ENCODE results near the gene WDR90.

WDR90 gene

DNA sequence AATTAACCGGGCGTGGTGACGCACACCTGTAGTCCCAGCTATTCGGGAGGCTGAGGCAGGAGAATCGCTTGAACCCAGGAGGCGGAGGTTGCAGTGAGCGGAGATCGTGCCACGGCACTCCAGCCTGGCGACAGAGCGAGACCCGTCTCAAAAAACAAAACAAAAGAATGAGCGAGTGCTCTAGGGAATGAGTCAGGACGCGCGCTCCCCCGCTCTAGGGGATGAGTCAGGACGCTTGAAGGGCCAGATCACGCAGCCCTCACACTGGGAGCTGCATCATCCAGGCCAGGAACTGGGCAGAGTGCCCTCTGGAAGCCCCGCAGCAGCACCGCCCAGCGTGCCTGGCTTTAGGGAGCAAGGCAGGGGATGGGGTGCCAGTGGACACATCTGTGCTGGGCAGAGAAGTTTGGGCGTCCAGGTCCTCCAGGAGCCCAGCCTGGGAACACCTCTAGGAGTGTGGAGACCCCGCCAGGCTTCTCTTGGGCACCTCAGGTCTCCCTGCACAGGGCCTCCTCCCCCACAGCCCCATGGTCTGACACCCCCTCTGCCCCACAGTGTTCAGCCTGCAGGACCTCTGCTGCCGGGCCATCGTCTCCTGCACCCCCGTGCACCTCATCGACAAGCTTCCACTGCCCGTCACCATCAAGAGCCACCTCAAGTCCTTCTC is 22.2 kb upstream of the WDR90 start:
- FAIRE-seq: no peak

- FAIRE-seq: no peak
These were observed 21.5 kb upstream of the WDR90 start for GRCh38 chr16:627454-628239.

GRCh38 chr16:628321-629061 is 20.7 kb upstream of the WDR90 start:
- no peak for FAIRE-seq

DNA sequence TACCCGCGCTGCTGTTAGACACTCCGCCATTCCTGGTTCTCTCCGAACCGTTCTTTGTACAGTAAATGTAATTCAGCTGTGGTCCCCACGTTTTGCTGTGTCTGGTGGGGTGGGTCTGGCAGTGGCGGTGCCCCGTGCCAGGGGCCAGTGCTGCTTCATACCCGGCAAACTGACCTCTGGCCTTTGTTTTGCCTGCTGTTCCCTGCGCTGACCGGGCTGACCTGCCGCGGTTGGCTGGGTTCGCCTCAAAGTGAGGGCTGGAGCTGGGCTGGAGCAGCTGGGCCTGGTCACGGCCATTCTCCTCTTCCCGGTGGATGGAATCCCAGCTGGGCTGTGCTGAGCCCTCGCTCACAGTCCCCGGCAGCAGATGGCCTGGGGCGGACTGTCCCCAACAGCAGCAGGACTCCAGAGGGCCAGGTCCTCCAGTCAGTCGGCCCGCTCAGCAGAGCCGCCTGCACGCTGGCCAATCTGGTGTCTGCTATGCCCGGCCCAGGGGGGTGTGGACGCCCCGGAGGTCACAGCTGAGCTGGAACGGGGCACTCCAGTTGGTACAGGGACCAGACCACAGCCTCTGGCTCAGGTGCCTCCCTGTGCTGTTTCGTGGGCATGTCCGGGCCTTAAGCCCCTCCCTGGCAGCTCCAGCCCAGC is 19.9 kb upstream of the WDR90 start:
- FAIRE-seq: no peak

- no peak for FAIRE-seq
These were observed 19.3 kb upstream of the WDR90 start for GRCh38 chr16:629833-630248.

- FAIRE-seq: no peak
These were observed 18.8 kb upstream of the WDR90 start for GRCh38 chr16:630249-630814.

DNA sequence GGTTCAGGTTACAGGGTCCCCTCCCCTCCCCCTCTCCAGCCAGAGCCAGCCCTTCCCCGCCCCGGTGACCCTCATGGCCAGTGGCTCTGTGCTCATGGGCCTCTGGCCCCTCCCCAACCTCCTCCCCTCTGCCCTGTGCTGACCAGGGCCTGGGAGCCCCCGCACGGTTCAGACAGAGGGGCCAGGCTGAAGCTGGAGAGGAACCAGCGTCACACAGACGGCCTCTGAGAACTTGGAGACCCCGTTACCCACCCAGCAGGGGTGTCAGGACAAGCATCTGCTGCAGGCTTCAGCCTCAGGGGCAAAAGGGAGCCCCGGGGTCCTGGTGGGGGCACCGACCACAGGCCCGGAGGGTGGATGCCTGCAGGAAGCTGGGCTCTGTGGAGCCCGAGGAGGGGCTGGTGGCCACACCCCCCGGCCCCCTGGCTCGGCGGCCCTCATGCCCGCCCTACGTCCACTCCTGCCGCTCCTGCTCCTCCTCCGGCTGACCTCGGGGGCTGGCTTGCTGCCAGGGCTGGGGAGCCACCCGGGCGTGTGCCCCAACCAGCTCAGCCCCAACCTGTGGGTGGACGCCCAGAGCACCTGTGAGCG is 18.3 kb upstream of the WDR90 start, which contains the start of gene WFIKKN1:
WFIKKN1 (plus strand) TSS at position 171 of the 591 bp plus-strand sequence; CDS start at position 440, 269 bp downstream.
- FAIRE-seq: no peak

- FAIRE-seq: no peak
These were observed 17.3 kb upstream of the WDR90 start for GRCh38 chr16:631808-632358.

DNA sequence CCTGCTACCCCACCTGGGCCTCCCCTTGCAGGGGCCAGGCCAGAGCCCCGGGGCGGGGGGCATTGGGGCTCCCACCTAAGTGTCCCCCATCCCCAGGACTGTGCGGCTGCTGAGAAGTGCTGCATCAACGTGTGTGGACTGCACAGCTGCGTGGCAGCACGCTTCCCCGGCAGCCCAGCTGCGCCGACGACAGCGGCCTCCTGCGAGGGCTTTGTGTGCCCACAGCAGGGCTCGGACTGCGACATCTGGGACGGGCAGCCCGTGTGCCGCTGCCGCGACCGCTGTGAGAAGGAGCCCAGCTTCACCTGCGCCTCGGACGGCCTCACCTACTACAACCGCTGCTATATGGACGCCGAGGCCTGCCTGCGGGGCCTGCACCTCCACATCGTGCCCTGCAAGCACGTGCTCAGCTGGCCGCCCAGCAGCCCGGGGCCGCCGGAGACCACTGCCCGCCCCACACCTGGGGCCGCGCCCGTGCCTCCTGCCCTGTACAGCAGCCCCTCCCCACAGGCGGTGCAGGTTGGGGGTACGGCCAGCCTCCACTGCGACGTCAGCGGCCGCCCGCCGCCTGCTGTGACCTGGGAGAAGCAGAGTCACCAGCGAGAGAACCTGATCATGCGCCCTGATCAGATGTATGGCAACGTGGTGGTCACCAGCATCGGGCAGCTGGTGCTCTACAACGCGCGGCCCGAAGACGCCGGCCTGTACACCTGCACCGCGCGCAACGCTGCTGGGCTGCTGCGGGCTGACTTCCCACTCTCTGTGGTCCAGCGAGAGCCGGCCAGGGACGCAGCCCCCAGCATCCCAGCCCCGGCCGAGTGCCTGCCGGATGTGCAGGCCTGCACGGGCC is 16.5 kb upstream of the WDR90 start:
- FAIRE-seq: no peak

DNA sequence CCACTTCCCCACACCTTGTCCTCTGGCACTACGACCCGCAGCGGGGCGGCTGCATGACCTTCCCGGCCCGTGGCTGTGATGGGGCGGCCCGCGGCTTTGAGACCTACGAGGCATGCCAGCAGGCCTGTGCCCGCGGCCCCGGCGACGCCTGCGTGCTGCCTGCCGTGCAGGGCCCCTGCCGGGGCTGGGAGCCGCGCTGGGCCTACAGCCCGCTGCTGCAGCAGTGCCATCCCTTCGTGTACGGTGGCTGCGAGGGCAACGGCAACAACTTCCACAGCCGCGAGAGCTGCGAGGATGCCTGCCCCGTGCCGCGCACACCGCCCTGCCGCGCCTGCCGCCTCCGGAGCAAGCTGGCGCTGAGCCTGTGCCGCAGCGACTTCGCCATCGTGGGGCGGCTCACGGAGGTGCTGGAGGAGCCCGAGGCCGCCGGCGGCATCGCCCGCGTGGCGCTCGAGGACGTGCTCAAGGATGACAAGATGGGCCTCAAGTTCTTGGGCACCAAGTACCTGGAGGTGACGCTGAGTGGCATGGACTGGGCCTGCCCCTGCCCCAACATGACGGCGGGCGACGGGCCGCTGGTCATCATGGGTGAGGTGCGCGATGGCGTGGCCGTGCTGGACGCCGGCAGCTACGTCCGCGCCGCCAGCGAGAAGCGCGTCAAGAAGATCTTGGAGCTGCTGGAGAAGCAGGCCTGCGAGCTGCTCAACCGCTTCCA is 15.7 kb upstream of the WDR90 start:
- FAIRE-seq: no peak

GRCh38 chr16:634051-634670 is 15.0 kb upstream of the WDR90 start:
- no peak for FAIRE-seq

DNA sequence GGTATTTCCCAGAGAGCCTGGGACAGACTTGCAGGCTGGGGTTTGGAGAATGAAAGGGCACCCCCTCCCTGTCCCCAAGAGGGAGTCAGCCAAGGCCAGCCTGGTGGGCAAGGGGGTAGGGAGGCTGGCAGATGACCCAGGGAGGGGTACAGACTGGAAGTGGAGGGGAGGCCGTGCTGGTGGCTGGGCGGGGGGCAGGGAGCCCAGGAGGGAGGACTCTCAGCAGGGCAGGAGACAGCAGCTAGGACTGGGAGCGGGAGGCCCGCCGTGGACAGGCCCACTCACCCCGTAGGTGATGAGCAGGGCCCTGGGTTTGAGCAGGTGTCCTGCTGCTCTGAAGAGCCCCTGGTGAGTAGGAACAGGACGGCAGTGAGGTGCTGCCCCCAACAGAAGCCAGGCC is 14.2 kb upstream of the WDR90 start:
- FAIRE-seq: no peak

GRCh38 chr16:635573-636205 is 13.5 kb upstream of the WDR90 start:
- FAIRE-seq: no peak

- no peak for FAIRE-seq
These were observed 12.7 kb upstream of the WDR90 start, which contains the start of gene METTL26 for GRCh38 chr16:636206-637080. METTL26 (minus strand) TSS chr16:636305; CDS start chr16:636290, 15 bp downstream.

DNA sequence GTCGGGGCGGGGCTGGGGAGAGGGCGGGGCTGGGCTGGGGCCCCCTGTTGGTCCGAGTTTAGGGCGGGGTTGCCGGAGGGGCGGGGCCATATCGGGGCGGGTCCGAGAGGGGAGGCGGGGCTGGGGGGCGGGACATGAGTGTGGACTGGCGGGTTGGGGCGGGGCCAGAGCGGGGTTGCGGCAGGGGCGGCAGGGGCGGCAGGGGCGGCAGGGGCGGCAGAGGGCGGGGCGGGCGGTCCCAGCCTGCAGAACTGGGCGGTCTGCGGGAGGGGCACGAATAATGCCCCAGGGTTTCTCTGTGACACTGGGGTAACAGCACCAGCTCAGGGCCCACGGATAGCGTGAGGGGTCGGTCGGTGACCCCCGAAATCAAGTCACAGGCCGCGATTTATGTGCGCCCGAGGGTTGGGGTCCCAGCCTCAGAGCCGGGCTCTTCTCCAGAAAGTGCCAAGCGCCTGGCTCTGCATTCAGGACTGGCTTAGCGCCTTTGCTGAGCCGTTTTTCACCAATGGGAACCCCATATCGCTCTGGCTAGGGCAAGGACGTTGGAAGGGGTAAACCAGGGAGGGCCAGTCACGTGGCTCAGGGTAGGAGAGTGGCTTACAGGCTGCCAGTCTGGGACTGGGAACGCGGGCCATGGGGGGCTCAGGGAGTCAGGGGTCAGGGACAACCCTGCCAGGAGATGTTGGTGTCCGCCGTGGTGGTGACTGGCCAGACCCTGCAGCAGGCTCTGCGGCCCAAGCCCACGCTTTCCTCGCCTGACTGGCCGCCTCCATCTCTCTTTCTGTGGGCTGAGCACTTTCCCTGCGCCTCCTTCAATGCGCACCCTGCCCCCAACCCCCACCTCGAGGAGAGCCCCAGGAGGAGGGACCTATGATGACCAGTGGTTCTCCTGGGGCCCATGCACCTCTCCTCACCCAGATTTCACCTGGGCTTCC is 11.8 kb upstream of the WDR90 start:
- FAIRE-seq: no peak

DNA sequence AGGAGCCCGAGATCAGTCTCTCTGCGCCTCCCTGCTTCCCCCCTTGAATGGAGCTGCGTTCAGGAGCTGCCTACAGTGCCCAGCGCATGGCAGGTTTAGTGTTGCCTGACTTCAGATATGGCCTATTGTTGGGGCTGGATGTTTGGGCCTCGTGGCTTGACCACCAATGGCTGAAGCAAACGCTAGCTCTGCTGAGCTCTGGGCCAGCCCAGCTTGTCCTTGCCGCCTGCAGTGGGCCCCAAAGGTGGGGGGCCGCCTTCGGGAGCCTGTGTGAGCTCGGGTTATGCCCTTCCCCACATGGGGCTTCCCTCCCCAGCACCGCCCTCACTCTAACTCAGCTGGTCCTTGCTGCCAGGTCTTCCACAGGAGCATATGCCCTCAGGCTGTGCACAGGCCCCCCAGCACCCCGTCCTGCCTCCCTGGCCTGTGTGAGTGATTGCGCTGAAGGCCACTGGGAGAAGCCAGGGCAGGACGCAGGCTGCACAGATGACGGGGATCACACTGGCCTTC is 11.1 kb upstream of the WDR90 start:
- FAIRE-seq: no peak

DNA sequence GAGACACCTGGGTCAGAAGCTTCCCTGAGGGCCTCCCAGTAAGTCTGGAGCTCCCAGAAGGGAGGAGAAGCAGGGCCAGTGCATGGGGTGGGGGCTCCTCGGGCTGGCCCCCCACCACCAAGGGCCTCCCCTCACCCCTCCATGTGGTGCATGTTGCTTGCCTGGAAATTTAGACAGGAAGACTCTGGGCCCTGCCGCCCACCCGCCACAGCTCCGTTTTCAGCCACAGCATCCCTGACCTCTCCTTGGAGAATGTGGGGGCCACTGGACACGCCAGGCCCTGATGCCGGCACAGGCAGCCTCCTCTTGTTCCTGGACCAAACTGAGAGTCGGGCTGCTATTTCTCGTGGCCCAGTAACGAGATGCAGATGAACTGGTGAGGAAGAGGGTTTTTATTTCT is 10.3 kb upstream of the WDR90 start:
- no peak for FAIRE-seq
